HG02763 (cell line): Measurements from ENCODE around the gene MAP2K2.

Experiments
- ATAC-seq: cut with Tn5 transposase; IDR thresholded peaks from one replicate; pipeline ENCODE4 v1.9.1; 2021; ENCODE audit warnings: mild to moderate bottlenecking, moderate library complexity; ENCODE audit not compliant: unreplicated experiment

The MAP2K2 gene

GRCh38 chr19:4100647-4101495 is 23.1 kb downstream of the MAP2K2 start:
- ATAC-seq = no peak

GRCh38 chr19:4099041-4099764 is 24.7 kb downstream of the MAP2K2 start:
- ATAC-seq = no peak

DNA sequence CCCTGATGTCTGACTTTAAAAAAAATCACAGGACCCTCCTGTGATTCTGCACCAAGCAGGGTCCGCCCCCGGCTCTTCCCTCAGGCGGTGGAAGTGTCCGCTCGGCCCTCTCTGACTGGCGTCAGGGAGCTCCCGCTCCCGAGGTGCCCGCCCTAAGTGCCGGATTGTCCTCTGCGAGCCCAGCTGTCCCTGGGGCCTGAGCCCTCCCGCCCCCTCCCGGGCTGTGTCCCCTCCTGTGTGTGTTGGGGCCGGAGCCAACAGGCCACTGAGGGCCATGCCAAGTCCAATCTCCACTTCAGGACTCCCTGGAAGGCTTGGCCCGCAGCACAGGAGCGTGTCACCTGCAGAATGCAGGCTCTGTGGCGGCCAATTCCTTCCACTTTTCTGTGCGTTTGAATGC is 25.4 kb downstream of the MAP2K2 start:
- ATAC-seq = no peak

- ATAC-seq = no peak
These were observed 26.4 kb downstream of the MAP2K2 start for GRCh38 chr19:4097501-4097900.

GRCh38 chr19:4096049-4096892 is 27.7 kb downstream of the MAP2K2 start:
- ATAC-seq = no peak

DNA sequence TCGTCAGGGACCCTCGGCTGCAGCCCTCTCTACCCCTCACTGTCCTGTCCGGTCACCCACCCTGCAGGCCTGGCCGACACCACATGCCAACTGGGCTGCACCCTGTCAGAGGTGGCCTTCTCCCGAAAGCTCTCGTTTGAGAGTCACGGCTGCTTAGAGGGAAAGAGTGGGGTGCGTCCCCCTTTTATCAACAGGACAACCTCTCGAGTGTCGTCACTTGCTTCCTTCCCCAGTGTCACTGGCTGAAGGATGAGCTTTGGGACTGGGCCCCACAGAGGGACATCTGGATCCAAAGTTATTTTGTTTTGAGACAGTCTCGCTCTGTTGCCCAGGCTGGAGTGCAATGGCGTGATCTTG is 28.5 kb downstream of the MAP2K2 start:
- ATAC-seq = no peak

DNA sequence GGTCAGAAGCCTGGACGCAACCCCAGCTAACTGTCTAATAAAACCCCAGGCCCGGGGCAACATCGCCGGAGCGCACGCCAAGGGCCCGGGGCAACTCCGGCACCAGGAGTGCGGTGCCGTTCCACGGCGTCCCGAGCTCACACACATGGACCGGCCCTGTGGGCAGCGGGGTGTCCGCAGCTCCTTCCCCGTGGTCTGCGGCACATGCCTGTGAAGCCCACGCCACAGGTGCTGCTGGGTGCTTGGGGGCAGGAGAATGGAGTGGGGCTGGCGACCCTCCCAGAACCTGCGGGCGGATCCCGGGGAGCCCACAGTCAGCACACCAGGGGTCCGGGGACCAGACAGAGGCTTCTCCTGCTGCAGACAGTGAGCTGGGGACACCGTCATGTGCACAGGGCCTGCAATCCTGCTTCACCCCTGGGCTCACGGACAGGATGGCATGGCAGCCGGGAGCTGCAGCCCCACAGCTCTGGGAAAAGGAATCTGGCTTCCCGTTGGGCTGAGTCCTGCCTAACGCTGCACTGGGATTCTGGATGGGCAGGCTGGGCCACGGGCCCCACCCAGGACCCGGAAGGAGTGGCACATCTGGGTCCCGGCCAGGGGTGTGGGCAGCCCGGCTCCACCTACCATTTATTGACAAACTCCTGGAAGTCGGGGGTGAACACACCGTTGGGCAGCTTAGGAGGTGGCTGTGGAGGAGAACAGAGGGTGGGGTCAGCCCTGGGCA is 29.0 kb downstream of the MAP2K2 start:
- no peak for ATAC-seq

DNA sequence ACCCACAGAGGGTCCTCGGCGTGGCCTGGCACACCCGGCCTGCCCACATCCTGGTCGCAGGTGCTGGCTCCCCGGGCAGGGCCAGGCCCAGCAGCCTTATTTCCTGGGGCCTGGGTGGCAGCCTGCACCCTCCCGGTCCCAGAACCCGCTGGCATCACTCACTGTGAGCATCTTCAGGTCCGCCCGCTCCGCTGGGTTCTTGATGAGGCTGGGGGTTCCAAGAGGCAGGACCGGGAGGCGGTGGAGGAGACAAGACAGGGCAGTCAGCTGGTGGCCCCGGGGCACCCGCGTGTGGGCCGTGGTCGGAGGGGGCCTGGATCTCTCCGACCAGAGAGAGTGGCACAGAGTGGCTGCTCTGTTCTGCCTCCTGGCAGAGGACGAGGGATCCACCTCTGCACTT is 29.6 kb downstream of the MAP2K2 start:
- no peak for ATAC-seq

- ATAC-seq = no peak
These were observed 30.2 kb downstream of the MAP2K2 start for GRCh38 chr19:4093643-4094175.

DNA sequence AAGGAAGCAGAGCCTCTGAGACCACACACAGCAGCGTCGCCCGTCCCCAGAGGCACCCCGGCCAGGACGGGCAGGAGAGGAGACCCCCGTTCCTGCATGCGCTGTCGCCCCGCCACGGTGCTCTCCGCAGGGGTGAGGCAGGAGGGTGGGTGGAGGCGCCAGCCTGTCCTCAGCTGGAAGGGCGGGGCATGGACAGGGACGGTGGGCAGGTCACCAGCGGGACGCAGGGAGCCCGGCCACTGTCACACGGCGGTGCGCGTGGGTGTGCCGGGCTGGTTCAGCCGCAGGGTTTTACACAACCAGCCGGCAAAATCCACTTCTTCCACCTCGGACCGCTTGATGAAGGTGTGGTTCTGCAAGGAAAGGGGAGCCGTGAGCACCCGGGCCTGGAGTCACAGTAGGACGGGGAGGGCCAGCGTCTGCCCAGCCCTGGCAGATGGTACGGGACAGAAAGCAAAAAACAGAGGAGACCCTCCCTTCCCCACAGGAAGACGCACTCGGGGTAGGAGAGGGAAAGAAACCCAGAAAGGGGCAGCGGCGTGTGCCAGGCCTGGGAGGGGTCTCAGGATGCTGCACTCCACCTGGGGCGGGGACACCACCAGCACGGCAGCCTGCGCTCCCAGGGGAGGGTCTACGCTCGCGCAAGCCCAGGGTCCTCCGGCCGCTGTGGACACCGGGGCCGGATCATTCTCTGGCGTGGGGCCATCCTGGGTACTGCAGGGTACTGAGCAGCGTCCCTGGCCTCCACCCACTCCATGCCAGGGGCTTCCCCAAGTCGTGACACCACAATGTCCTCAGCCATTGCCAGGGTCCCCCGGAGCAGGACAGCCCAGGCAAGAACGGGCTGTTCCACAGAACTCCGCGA is 33.3 kb downstream of the MAP2K2 start:
- no peak for ATAC-seq

- ATAC-seq = no peak
These were observed 34.0 kb downstream of the MAP2K2 start for GRCh38 chr19:4089946-4090345.

- no peak for ATAC-seq
These were observed 34.5 kb downstream of the MAP2K2 start for GRCh38 chr19:4089400-4089908.

DNA sequence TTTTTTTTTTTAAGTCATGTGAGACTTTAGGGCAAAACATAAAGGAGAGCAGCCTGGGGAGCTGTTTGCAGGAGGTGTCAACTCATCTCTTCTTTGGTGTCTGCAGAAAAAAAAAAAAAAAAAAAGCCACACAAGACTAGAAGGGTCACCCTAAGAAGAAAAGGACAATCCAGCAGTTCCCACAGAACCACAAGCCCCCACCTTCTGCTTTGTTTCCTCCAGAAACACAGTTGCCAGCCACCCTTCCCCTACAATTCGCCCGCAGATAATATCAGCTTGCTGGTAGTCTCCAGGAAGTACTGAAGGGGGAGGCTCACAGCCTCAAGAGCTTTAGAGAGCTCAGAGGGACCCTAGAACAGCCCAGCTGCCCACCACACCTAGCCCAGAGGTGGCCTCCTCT is 34.9 kb downstream of the MAP2K2 start:
- ATAC-seq = no peak

- no peak for ATAC-seq
These were observed 35.9 kb downstream of the MAP2K2 start for GRCh38 chr19:4087787-4088679.

GRCh38 chr19:4086411-4086867 is 37.5 kb downstream of the MAP2K2 start:
- no peak for ATAC-seq

DNA sequence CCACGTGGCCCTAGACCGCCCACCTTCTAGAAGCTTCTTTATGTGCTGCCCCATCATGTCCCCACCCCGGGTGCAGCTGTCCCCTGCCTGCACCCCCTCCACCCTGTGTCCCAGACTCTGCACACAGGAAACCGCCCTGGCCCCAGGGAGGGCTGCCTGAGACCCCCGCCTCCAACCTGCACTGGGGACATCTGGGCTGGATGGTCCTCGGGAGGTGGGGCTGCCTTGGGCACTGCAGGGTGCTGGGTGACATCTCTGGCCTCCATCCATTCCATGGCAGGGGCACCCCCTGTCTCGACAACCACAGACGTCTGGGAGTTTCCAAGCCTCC is 39.4 kb downstream of the MAP2K2 start:
- ATAC-seq = no peak

DNA sequence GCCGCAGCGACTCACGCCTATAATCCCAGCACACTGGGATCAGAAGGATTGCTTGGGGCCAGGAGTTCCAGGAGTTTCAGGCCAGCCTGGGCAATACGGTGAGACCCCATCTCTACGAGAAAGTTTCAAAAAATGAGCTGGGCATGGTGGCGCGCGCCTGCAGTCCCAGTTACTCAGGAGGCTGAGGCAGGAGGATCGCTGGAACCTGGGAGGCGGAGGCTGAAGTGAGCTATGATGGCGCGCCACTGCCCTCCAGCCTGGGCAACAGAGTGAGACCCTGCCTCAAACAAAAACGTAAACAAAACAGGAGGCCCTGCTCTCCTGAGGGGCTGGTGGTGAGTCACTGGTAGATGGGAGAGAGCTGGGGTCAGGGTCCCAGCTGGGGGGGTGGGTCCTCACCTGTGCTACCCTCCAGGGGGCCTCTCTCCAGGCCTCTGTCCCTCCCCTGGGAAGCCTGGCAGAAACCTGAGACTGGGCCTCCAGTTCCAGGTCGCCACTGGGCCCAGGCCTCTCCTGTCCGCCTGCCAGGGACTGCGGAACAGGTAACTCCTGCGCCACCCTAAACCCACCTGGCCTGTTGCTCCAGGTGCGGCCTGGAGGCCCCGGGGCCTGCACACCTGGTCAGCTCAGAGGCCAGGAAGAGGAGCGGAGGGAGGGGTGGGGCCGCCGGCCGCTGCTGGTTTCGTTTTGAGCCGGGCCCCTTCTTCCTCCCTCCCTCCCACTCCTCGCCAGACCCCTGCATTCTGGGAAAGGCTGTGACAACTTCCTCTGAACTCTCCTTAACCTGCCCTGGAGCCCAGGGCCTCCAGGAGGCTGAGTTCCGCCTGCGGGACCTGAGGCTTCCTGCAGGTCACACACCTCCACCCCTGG is 40.0 kb downstream of the MAP2K2 start:
- no peak for ATAC-seq
